ENCODE results near the gene CYP27C1. TPM values are rescaled to one million over a fixed set of nuclear protein-coding genes. Genes with fewer than 3 reads are reported as not detected.

CYP27C1 gene
- total and polyA plus RNA-seq, 9 of the 15 experiments (the other 6 are each of a cell fraction or from before 2014, with no cell fraction given): not detected

DNA sequence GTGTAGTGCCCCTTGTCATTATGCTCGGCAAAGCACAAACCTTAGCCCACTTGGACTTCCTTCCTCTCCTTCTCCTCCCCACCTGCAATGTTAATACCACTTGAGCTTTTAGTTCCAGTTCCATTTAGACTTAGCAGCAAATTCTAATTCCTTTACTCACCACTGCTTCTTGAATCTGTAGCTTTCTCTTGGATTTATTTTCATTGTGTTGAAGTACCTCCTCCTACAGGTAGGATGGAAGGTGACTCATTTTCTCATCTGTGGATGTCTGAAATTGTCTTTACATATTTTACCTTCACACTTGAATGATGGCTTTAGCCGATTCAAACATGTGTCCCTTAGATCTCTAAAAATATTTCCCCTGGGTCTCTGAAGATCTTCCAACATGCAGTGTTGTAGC is 80.3 kb downstream of the CYP27C1 start:
- in situ Hi-C loops (cut with MboI): no loop called here
- Histone ChIP-seq H3K36me3 (ENCODE audit: control insufficient read depth, insufficient read depth, low read length) (no peaks in the 10 kb centered on the region), H3K4me3 (no peak overlapping the region), H3K79me2 (ENCODE audit: control insufficient read depth, insufficient read depth, low read length) (no peaks in the 10 kb centered on the region), H3K27me3 (ENCODE audit: control insufficient read depth in 2 of 2, insufficient read depth in 2 of 2, low read length in 2 of 2) (peaks cover 13 to 51% of the 10 kb centered on the region in 2 experiments; a peak in 4 of 5 replicates), H3K9me3 (replicated peaks; ENCODE audit: control insufficient read depth, insufficient read depth, low read depth, low read length) (no peaks in the 10 kb centered on the region), H3K4me2 (ENCODE audit: insufficient read depth, low read length) (no peak overlapping the region), H4K20me1 (replicated peaks; ENCODE audit: control insufficient read depth, insufficient read depth, low read length) (no peaks in the 10 kb centered on the region), H3K9ac (ENCODE audit: insufficient read depth in 1 of 2, low read depth in 2 of 2, low read length in 2 of 2) (no peak overlapping the region), H3K27ac (ENCODE audit: extremely low read depth, low read depth, low read length) (no peak overlapping the region), H2AFZ (ENCODE audit: low read depth, low read length) (no peak overlapping the region), H3K4me1 (replicated peaks in 1 of 2; ENCODE audit: control insufficient read depth in 2 of 2, insufficient read depth in 2 of 2, low read length in 2 of 2) (peaks cover 0 to 3% of the 10 kb centered on the region in 2 experiments; a peak in 1 of 5 replicates), H3K9me1 (ENCODE audit: control insufficient read depth, insufficient read depth, low read length) (no peaks in the 10 kb centered on the region)
- 0% methylated on average over 2 of the region's 2 CpGs for WGBS (ENCODE audit: insufficient coverage, low coverage, missing lambda C conversion rate)
- ChIA-PET POLR2A (no interaction called here), CTCF (ENCODE audit: low intra/inter-chr PET ratio) (no interaction called here)
- BruUV-seq (replicated peaks): no TSS peak
- no peak for ATAC-seq
- DNase-seq (ENCODE audit: extremely low read depth in 1 of 4, low spot score in 3 of 4): no peak
- FAIRE-seq: no peak
- TF ChIP-seq GABPB2 (CRISPR knock-in tag; conservative IDR thresholded peaks at IDR 0.05) (no peak), COPS2 (conservative IDR thresholded peaks at IDR 0.05) (no peak), ZNF561 (CRISPR knock-in tag; conservative IDR thresholded peaks at IDR 0.05) (no peak), SAFB2 (IDR thresholded peaks at IDR 0.05; ENCODE audit: borderline replicate concordance, low read depth, low read length, severe bottlenecking) (no peak), FOXJ2 (tag; IDR thresholded peaks at IDR 0.05) (no peak), MXI1 (IDR thresholded peaks at IDR 0.05; ENCODE audit: low read depth, low read length) (no peak), NR1H2 (CRISPR knock-in tag; IDR thresholded peaks at IDR 0.05) (no peak)
- TF ChIP-seq, protein P1, sequence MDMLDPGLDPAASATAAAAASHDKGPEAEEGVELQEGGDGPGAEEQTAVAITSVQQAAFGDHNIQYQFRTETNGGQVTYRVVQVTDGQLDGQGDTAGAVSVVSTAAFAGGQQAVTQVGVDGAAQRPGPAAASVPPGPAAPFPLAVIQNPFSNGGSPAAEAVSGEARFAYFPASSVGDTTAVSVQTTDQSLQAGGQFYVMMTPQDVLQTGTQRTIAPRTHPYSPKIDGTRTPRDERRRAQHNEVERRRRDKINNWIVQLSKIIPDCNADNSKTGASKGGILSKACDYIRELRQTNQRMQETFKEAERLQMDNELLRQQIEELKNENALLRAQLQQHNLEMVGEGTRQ (CRISPR knock-in tag; IDR thresholded peaks at IDR 0.05): no peak
- intact Hi-C loops (cut with micrococcal nuclease): no loop called here
